GM18499 (cell line): ENCODE data around the gene SH3GLB1.
"Not testable (repeated sequence)": the region's sequence is repeated elsewhere in the genome, so short reads cannot be mapped to it uniquely, and the experiment has no call there.

Experiments
- ATAC-seq: cut with Tn5 transposase; IDR thresholded peaks from one replicate; pipeline ENCODE4 v1.9.1; 2021; ENCODE audit warnings: moderate number of reproducible peaks; ENCODE audit not compliant: insufficient read depth, unreplicated experiment

The SH3GLB1 gene

GRCh38 chr1:86704458-86704971 is at the start of gene SH3GLB1:
SH3GLB1 (plus strand) TSS chr1:86704576; CDS start chr1:86704900, 324 bp downstream.
- ATAC-seq: peak; percentile 69

DNA sequence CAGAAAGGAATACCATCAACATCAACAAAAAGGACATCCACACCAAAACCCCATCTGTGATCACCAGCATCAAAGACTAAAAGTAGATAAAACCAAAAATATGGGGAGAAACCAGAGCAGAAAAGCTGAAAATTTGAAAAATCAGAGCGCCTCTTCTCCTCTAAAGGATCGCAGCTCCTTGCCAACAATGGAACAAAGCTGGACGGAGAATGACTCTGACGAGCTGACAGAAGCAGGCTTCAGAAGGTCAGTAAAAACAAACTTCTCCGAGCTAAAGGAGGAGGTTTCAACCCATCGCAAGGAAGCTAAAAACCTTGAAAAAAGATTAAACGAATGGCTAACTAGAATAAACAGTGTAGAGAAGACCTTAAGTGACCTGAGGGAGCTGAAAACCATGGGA is 46.0 kb upstream of the SH3GLB1 start:
- not testable (repeated sequence) for ATAC-seq

DNA sequence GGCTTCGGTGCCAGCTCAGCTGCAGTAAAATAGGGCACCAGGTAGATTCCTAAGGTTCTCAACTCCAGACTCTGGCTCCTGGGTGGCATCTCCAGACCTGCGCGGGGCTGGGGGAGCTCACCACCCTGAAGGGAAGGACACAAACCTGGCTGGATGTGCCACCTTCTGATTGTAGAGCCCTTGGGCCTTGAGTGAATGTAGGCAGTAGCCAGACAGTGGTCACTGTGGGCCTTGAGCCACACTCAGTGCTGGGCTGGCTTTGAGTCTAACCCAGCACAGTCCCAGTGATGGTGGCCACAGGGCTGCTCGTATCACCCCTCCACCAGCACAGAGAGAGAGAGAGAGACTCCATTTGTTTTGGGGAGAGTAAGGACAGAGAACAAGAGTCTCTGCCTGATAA is 38.0 kb upstream of the SH3GLB1 start:
- no peak for ATAC-seq

DNA sequence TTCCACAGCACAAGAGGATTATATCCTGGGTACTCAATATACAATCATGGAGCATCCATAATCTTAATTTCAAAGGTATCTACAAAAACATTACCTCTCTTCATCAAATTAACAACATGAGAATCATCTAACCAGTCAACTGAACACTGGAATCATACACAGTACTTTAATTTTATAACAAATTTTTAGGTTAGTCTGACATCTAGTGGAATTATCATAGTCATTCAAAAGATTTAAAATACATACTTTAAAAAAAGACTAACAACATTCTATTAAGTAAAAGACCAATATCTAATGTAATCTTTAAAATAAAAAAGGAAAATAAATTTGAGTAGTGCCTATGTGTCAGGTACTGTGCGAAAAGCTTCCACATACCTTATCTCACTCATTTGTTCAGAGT is 16.8 kb upstream of the SH3GLB1 start:
- ATAC-seq: no peak

GRCh38 chr1:86692641-86693040 is 11.7 kb upstream of the SH3GLB1 start:
- ATAC-seq: no peak

DNA sequence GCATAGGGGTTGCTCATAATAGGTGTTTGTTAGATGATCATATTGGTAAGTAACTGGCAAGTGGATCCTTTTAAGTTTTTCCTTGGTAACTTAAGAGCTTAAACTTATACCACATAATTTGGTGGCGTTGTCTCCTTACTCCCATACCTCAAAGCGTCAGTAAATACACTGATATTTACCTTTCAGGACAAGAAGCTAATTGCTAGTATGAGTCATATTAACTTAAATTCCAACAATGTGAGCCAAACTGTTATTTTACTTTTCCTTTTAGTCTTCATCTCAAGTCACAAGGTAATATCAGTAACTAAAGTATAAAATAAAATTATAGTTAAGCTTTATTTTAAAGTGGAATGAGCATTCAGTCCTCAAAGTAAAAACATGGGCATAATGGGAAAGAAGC is 9.0 kb upstream of the SH3GLB1 start:
- ATAC-seq: no peak

DNA sequence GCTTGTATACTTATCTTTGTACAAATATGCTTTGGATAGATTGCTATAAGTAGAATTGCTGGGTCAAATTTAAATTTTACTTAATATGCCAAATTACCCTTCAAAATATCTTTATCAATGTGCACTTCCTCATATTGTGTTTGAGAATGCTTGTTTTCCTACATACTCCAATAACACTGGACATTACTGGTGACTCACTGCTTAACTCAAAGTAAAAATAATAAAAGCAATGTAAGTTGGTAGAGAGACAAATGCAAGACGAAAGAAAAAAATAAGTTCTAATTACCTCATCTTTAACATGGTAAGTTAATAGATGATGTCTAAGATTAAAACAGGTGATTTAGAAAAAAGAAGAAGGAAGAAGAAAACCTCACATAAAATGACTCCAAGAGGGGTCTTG is 7.9 kb upstream of the SH3GLB1 start:
- ATAC-seq: no peak

- no peak for ATAC-seq
Measured at GRCh38 chr1:86699186-86699585, 5.2 kb upstream of the SH3GLB1 start.

GRCh38 chr1:86701731-86702130 is 2.6 kb upstream of the SH3GLB1 start:
- no peak for ATAC-seq

GRCh38 chr1:86702954-86703494 is 1.4 kb upstream of the SH3GLB1 start:
- ATAC-seq: not testable (repeated sequence)

DNA sequence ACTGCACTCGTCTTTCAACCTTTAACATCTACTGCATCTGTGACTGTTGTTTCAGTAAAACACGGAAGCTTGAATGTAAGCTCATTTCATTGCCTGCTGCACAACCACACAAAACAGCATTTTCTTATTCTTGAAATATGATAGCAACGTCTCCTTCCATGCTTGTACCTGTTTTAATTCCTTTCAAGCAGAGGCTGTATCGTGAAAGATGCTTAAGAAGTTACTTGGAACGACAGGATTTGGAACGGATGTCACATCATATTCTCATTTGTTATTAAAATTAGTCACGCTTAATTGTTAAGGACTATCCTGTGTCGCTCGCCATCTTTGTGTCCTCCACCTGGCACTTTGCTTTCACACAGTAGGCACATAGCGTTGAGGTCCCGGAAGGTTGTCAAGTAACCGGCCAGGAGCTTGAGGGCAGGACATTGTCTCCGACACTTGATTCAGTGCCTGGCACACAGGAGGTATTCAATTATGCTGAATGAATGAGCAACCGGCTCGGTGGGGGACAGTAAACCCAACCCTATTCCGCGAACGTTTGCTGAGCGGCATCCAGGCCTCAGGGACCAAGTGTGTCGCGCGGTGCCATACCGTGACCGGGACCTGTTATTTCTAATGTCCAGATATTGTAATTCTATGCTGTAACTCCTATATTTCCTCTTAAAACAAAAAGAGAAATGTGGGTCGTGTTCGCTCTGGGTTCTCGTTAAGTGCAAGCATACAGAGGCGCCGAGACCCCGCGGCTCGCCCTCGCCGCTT is 499 bp upstream of the SH3GLB1 start:
- peak; percentile 25 for ATAC-seq

- peak; percentile 20 for ATAC-seq
Measured at GRCh38 chr1:86704972-86705664, 742 bp downstream of the SH3GLB1 start.

GRCh38 chr1:86705665-86705985 is 1.2 kb downstream of the SH3GLB1 start:
- no peak for ATAC-seq

DNA sequence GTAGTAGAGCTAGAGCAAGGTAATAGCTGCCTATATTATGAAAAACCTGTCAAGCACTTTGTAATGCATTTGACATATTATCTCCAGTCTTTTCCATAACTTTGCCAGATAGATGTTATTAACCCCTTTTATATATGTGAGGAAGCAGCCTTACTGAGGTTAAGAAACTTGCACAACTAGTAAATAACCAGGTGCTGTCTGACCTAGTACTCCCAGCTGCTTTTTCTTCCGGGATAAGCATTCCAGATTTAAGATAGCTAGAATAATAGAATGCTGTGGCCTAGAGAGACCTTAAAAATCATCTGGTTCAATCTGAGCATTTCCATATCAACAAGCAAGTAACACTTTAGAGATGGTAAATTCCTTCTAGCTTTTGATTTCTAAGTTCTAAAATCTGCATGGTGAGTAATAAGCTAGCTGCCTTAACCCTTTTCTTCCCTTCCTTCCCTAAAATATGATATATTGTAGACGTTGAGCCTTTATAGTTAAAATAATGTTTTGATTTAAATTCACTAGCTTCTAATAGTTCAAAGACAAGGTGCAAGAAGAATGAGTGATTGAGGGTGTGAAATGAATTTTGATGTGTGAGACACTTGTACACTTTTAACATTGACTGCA is 1.8 kb downstream of the SH3GLB1 start:
- ATAC-seq: no peak

DNA sequence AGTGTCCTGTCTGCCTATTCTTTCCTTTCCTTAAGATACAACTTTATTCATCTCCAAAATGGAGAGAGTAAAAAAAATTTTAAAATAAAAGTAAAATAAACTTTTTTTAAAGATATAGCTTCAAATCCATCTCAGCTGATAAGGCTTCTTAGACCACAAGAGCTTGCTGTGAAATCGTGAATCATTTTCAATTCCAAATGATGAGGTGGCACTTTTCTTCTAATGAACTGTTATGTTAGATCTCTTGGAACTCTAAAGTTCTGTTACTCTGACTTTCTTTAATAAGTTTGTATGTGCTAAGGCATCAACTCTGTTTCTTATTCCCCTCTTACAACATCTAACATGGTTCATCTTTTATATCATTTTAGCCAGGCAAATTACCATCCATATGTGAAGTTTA is 4.5 kb downstream of the SH3GLB1 start:
- no peak for ATAC-seq

GRCh38 chr1:86712088-86712860 is 7.9 kb downstream of the SH3GLB1 start:
- no peak for ATAC-seq

- ATAC-seq: no peak
Measured at GRCh38 chr1:86713477-86713876, 9.1 kb downstream of the SH3GLB1 start.

- no peak for ATAC-seq
Measured at GRCh38 chr1:86714159-86714558, 9.8 kb downstream of the SH3GLB1 start.

DNA sequence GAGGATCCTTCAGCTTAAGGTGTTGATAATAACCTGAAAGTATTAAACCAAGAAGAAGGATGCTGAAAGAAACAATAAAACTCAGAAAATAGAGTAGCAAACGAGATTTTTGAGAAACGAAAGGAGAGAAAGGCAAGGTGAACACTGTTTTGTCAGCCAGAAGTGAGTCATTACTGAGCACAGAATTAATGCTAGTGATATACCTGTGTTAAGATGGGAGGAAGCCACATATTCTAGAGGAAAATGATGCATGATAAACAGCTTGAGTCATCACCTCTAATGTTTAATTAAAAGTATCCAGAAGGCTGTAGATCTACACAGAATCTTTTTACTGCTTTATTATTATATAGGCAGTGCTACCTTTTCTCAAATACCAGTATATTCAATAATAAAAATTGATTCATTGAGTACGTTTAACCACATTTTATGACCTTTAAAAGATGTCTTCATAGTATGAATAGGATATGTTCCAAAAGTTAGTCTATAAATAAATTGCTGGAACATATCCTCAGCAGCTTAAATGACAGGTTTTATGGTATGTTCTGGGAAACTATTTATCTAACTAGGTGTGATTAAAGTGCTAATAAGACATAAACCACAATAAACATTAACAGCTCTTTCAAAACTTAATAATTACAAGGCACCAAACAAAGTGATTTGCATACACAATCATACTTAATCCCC is 10.3 kb downstream of the SH3GLB1 start:
- ATAC-seq: no peak

DNA sequence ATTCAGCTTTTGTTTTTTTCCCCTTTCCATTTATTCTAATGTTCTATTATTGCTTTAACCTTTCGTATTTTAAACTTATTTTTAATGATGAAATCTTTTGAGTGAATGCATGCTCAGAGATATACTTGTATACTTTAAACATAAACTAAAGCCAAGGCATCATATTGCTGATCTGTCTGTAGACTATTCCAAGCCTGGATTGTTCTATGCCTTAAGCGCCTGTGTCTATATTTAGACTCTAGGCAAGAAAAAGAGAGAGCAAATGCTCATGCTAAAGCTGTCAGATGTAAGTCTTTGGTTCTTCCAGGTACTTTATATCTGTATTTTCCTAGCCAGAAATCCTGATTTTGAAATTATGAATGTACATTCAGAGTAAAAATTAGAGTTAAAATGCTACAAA is 14.4 kb downstream of the SH3GLB1 start:
- no peak for ATAC-seq
